Osteoblast (primary cell): ENCODE measurements around the gene MACROD2. TPM values are rescaled to one million over a fixed set of nuclear protein-coding genes. Genes with fewer than 3 reads are reported as not detected.
A peak's percentile ranks its signal among the peaks of the same experiment; 100 is the strongest.

Experiments used
- DNase-seq: peaks from one replicate; pipeline ENCODE4 v3.0.0; 2011; ENCODE audit warnings: low spot score, mixed read lengths; ENCODE audit not compliant: insufficient read length; ENCODE audit errors: missing footprints
- H2AFZ ChIP-seq: 2 replicates; pipeline ENCODE4 v1.6.0; 2011; ENCODE audit warnings: mild to moderate bottlenecking, low read length
- H3K27ac ChIP-seq: 2 replicates; pipeline ENCODE4 v1.5.1; 2011; ENCODE audit warnings: mild to moderate bottlenecking, low read depth, low read length, moderate library complexity
- H3K27me3 ChIP-seq: 2 replicates; pipeline ENCODE4 v1.6.0; 2012; ENCODE audit warnings: mild to moderate bottlenecking, control low read depth, inconsistent platforms, low read length, moderate library complexity; ENCODE audit not compliant: insufficient read depth
- H3K36me3 ChIP-seq: 2 replicates; pipeline ENCODE4 v1.5.1; 2011; ENCODE audit warnings: mild to moderate bottlenecking, low read length, control low read depth, moderate library complexity; ENCODE audit not compliant: insufficient read depth
- H3K4me1 ChIP-seq: 2 replicates; pipeline ENCODE4 v1.5.1; 2011; ENCODE audit warnings: mild to moderate bottlenecking, low read length, control low read depth, moderate library complexity; ENCODE audit not compliant: insufficient read depth
- H3K4me2 ChIP-seq: 2 replicates; pipeline ENCODE4 v1.6.0; 2011; ENCODE audit warnings: mild to moderate bottlenecking, low read length; ENCODE audit not compliant: insufficient read depth
- H3K4me3 ChIP-seq: fragments of 200-600 bp; sonication (generic); 3 replicates; pipeline ENCODE4 v1.5.1; 2012; ENCODE audit warnings: mild to moderate bottlenecking, low read length, inconsistent platforms; ENCODE audit not compliant: insufficient read depth
- H3K79me2 ChIP-seq: 2 replicates; pipeline ENCODE4 v1.6.0; 2012; ENCODE audit warnings: mild to moderate bottlenecking, low read length, control low read depth, inconsistent platforms; ENCODE audit not compliant: insufficient read depth
- H3K9me3 ChIP-seq: 2 replicates; pipeline ENCODE4 v1.5.1; 2011; ENCODE audit warnings: low read depth, low read length, control low read depth
- H4K20me1 ChIP-seq: 2 replicates; pipeline ENCODE4 v1.6.0; 2012; ENCODE audit warnings: mild to moderate bottlenecking, low read length, control low read depth; ENCODE audit not compliant: insufficient read depth
- total RNA-seq: library from RNA; depleted of rRNA; stranded (reverse); fragments of >200 nt; gene quantifications from 2 replicates; pipeline ENCODE4 v1.2.3, GENCODE V29; 2012
- TF ChIP-seq, protein P1 (sequence below): IDR thresholded peaks from 2 replicates; pipeline ENCODE4 v1.5.1; 2011; ENCODE audit warnings: mild to moderate bottlenecking, low read depth, low read length, moderate library complexity; ENCODE audit errors: extremely low read depth

Gene MACROD2
- total RNA-seq, 1 donor: 4.0 TPM

GRCh38 chr20:14197097-14197496 is 201.8 kb downstream of the MACROD2 start:
- no peak overlapping the region for H3K27ac ChIP-seq
- no peaks in the 10 kb centered on the region for H3K9me3 ChIP-seq
- no peaks in the 10 kb centered on the region for H4K20me1 ChIP-seq
- peaks cover 3% of the 10 kb centered on the region for H3K4me1 ChIP-seq
- H3K36me3 ChIP-seq: no peaks in the 10 kb centered on the region
- H3K27me3 ChIP-seq: no peaks in the 10 kb centered on the region
- DNase-seq: peak; percentile 48
- H2AFZ ChIP-seq: no peak overlapping the region
- H3K4me2 ChIP-seq: no peak overlapping the region
- H3K4me3 ChIP-seq: no peak overlapping the region
- TF ChIP-seq, protein P1, sequence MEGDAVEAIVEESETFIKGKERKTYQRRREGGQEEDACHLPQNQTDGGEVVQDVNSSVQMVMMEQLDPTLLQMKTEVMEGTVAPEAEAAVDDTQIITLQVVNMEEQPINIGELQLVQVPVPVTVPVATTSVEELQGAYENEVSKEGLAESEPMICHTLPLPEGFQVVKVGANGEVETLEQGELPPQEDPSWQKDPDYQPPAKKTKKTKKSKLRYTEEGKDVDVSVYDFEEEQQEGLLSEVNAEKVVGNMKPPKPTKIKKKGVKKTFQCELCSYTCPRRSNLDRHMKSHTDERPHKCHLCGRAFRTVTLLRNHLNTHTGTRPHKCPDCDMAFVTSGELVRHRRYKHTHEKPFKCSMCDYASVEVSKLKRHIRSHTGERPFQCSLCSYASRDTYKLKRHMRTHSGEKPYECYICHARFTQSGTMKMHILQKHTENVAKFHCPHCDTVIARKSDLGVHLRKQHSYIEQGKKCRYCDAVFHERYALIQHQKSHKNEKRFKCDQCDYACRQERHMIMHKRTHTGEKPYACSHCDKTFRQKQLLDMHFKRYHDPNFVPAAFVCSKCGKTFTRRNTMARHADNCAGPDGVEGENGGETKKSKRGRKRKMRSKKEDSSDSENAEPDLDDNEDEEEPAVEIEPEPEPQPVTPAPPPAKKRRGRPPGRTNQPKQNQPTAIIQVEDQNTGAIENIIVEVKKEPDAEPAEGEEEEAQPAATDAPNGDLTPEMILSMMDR: no peak
- no peaks in the 10 kb centered on the region for H3K79me2 ChIP-seq

DNA sequence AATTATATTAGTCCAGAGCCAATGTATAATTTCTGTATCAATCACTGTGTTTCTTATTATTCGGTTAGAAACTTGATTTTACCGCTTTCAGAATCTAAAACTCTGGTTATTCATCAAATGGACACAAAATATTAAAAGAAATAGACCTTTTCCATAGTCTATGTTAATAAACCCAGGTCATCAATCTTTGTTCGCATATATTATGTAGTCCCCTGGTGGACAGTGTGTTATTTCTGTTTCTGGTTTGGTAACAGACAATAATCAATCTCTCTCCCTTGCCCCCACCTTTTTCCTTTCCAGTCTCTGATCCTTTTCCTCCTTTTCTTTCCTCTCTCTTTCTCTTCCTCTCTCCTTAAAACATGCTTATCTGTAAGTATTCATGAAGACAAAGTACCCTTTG is 203.1 kb downstream of the MACROD2 start:
- Histone ChIP-seq H4K20me1 (no peaks in the 10 kb centered on the region), H2AFZ (no peak overlapping the region), H3K27me3 (no peaks in the 10 kb centered on the region), H3K36me3 (no peaks in the 10 kb centered on the region), H3K79me2 (no peaks in the 10 kb centered on the region), H3K4me3 (no peak overlapping the region), H3K9me3 (no peaks in the 10 kb centered on the region), H3K4me1 (peaks cover 3% of the 10 kb centered on the region), H3K27ac (no peak overlapping the region), H3K4me2 (no peak overlapping the region)
- TF ChIP-seq, protein P1: no peak
- DNase-seq: no peak

GRCh38 chr20:14199111-14199510 is 203.8 kb downstream of the MACROD2 start:
- no peak for DNase-seq

DNA sequence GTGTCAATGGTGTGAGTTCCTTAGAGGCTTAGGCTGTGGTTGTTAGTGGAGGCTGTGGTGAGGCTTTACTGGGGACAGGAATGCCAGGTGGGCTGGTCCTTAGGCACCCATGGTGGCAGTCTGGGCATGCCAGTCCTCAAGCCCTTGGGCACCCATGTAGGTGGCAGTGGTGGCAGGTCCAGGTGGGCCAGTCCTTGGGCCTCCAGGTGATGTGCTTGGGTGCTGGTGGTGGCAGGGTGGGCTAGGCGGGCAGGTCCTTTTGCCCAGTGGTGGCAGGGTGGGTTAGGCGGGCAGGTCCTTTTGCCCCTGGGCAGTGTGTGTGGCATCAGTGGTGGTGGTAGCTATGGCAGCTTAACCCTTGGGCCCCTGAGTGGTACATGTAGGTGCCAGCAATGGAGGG is 208.3 kb downstream of the MACROD2 start:
- TF ChIP-seq, protein P1: no peak
- H3K9me3 ChIP-seq: no peaks in the 10 kb centered on the region

More at GRCh38 chr20:14199111-14199510, 203.8 kb downstream of the MACROD2 start:
- Histone ChIP-seq H3K79me2 (no peaks in the 10 kb centered on the region), H3K4me3 (no peak overlapping the region), H3K27ac (no peak overlapping the region), H3K4me2 (no peak overlapping the region), H3K36me3 (no peaks in the 10 kb centered on the region), H2AFZ (no peak overlapping the region), H3K4me1 (peaks cover 3% of the 10 kb centered on the region), H3K27me3 (no peaks in the 10 kb centered on the region), H4K20me1 (no peaks in the 10 kb centered on the region), H3K9me3 (no peaks in the 10 kb centered on the region)
- TF ChIP-seq, protein P1: no peak

More for the DNA sequence above, 208.3 kb downstream of the MACROD2 start:
- no peaks in the 10 kb centered on the region for H3K36me3 ChIP-seq
- no peak overlapping the region for H2AFZ ChIP-seq
- no peaks in the 10 kb centered on the region for H3K4me1 ChIP-seq
- no peak for DNase-seq
- no peaks in the 10 kb centered on the region for H4K20me1 ChIP-seq
- H3K79me2 ChIP-seq: no peaks in the 10 kb centered on the region
- H3K27me3 ChIP-seq: no peaks in the 10 kb centered on the region
- no peak overlapping the region for H3K4me2 ChIP-seq
- H3K27ac ChIP-seq: no peak overlapping the region
- H3K4me3 ChIP-seq: no peak overlapping the region
